Karpas-422 (cell line): ENCODE results near the gene ATP9A. TPM values are rescaled to one million over a fixed set of nuclear protein-coding genes. Genes with fewer than 3 reads are reported as not detected.

Source experiments
- DNase-seq: peaks from one replicate; pipeline ENCODE4 v3.0.0-alpha.2; 2015
- H2AFZ ChIP-seq: fragments of 200-600 bp; sonication (generic); 2 replicates; pipeline ENCODE4 v1.6.1; 2014; ENCODE audit warnings: antibody characterized with exemption, low read length, mixed read lengths
- H3K27ac ChIP-seq: fragments of 200-600 bp; sonication (generic); 2 replicates; pipeline ENCODE4 v1.5.1; 2014; ENCODE audit warnings: mild to moderate bottlenecking, low read length, moderate library complexity
- H3K27me3 ChIP-seq: fragments of 200-600 bp; sonication (generic); 2 replicates; pipeline ENCODE4 v1.6.1; 2014; ENCODE audit warnings: low read length, mixed read lengths
- H3K36me3 ChIP-seq: fragments of 200-600 bp; sonication (generic); 2 replicates; pipeline ENCODE4 v1.6.1; 2014; ENCODE audit warnings: low read length, mixed read lengths; ENCODE audit not compliant: insufficient read depth
- H3K4me1 ChIP-seq: fragments of 200-600 bp; sonication (generic); 2 replicates; pipeline ENCODE4 v1.6.1; 2014; ENCODE audit warnings: mild to moderate bottlenecking, low read length, mixed read lengths
- H3K4me2 ChIP-seq: fragments of 200-600 bp; sonication (generic); 2 replicates; pipeline ENCODE4 v1.6.1; 2014; ENCODE audit warnings: low read length, low read depth, mild to moderate bottlenecking; ENCODE audit not compliant: poor library complexity, severe bottlenecking
- H3K4me3 ChIP-seq: fragments of 200-600 bp; sonication (generic); 2 replicates; pipeline ENCODE4 v1.5.1; 2014; ENCODE audit warnings: mild to moderate bottlenecking, antibody characterized with exemption, low read length, mixed read lengths
- H3K79me2 ChIP-seq: fragments of 200-600 bp; sonication (generic); 2 replicates; pipeline ENCODE4 v1.6.1; 2014; ENCODE audit warnings: mild to moderate bottlenecking, low read length, mixed read lengths
- H3K9ac ChIP-seq: fragments of 200-600 bp; sonication (generic); 2 replicates; pipeline ENCODE4 v1.6.0; 2014; ENCODE audit warnings: low read length
- H3K9me2 ChIP-seq: fragments of 200-600 bp; sonication (generic), shearing (Covaris generic); replicated peaks from 2 replicates; pipeline ENCODE4 v1.6.0; 2014; ENCODE audit warnings: mild to moderate bottlenecking, low read length, moderate library complexity; ENCODE audit not compliant: insufficient read depth
- H3K9me3 ChIP-seq: fragments of 300-700, 200-600 bp; sonication (generic); 2 replicates; pipeline ENCODE4 v1.6.1; 2014; ENCODE audit warnings: low read length, mixed read lengths
- H4K20me1 ChIP-seq: fragments of 200-600 bp; sonication (generic); 2 replicates; pipeline ENCODE4 v1.6.1; 2014; ENCODE audit warnings: mild to moderate bottlenecking, antibody characterized with exemption, low read length, low read depth; ENCODE audit not compliant: insufficient read depth
- total RNA-seq: library from RNA; depleted of rRNA; stranded (reverse); fragments of >200 nt; shearing (Covaris generic); gene quantifications from 2 replicates; pipeline ENCODE4 v1.2.3, GENCODE V29; 2014; ENCODE audit warnings: low replicate concordance

The ATP9A gene
- total RNA-seq, 1 experiment from 2014 or later, result 0.19 TPM

DNA sequence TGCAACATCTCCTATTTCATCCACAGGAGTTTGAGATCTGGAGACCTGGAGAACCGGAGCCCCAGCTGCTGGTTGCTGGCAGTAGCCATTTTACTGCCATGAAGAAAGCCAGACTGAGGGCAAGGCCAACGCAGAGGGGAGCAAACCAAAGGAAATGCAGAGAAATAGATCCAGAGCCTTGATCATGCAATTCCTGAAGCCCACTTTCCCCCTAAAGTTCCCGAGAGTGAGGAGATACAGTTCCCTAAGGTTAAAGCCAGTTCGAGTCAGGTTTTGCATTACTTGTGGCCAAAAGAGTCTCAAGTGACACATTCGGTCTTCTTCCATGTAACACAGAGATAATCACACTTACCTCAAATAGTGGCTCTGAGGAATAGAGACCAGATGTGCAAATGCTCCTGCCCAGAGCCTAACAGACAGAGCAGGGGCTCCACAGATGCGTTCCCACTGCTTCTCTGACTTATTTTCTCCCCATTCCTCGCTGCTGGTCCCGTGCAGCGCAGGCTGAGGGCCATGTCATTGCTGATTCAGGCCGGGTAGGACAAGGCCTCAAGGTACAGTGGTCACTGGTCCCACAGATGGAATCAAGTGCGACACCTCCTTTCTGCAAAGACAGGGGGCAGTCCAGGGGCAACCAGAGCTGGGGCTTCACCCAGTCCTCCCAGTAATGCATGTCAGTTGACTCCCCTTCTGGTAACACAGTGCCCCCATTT, 190.6 kb downstream of the ATP9A start:
- H3K4me2 ChIP-seq, result no peak overlapping the region
- H3K9ac ChIP-seq, result no peak overlapping the region
- H4K20me1 ChIP-seq, result no peaks in the 10 kb centered on the region
- H3K4me3 ChIP-seq, result no peak overlapping the region
- H3K9me3 ChIP-seq, result no peaks in the 10 kb centered on the region
- H2AFZ ChIP-seq, result no peak overlapping the region
- no peak for DNase-seq
- no peaks in the 10 kb centered on the region for H3K27me3 ChIP-seq
- H3K79me2 ChIP-seq, result no peaks in the 10 kb centered on the region
- peaks cover 13% of the 10 kb centered on the region for H3K4me1 ChIP-seq
- no peaks in the 10 kb centered on the region for H3K36me3 ChIP-seq
- H3K9me2 ChIP-seq, result no peaks in the 10 kb centered on the region
- H3K27ac ChIP-seq, result no peak overlapping the region

- H4K20me1 ChIP-seq, result no peaks in the 10 kb centered on the region
- no peak overlapping the region for H3K27ac ChIP-seq
- no peaks in the 10 kb centered on the region for H3K9me3 ChIP-seq
- no peaks in the 10 kb centered on the region for H3K36me3 ChIP-seq
- no peak overlapping the region for H3K4me3 ChIP-seq
- no peak overlapping the region for H3K4me2 ChIP-seq
- peaks cover under 1% of the 10 kb centered on the region for H3K4me1 ChIP-seq
- H3K9me2 ChIP-seq, result no peaks in the 10 kb centered on the region
- no peak overlapping the region for H3K9ac ChIP-seq
- H2AFZ ChIP-seq, result no peak overlapping the region
- no peaks in the 10 kb centered on the region for H3K79me2 ChIP-seq
- DNase-seq, result no peak
- H3K27me3 ChIP-seq, result no peaks in the 10 kb centered on the region
Observed at GRCh38 chr20:51575486-51575885, 192.7 kb downstream of the ATP9A start.

- Histone ChIP-seq H3K79me2 (no peaks in the 10 kb centered on the region), H3K27me3 (no peaks in the 10 kb centered on the region), H3K4me3 (no peak overlapping the region), H3K9ac (no peak overlapping the region), H3K27ac (no peak overlapping the region), H3K4me1 (no peaks in the 10 kb centered on the region), H3K9me2 (no peaks in the 10 kb centered on the region), H2AFZ (no peak overlapping the region), H3K36me3 (no peaks in the 10 kb centered on the region), H4K20me1 (no peaks in the 10 kb centered on the region), H3K9me3 (no peaks in the 10 kb centered on the region), H3K4me2 (no peak overlapping the region)
- DNase-seq, result no peak
Observed at GRCh38 chr20:51574248-51575033, 193.7 kb downstream of the ATP9A start.

- Histone ChIP-seq H3K4me1 (no peaks in the 10 kb centered on the region), H3K27ac (no peak overlapping the region), H3K36me3 (no peaks in the 10 kb centered on the region), H3K4me3 (no peak overlapping the region), H3K4me2 (no peak overlapping the region), H3K9ac (no peak overlapping the region), H4K20me1 (no peaks in the 10 kb centered on the region), H3K9me3 (no peaks in the 10 kb centered on the region), H3K9me2 (no peaks in the 10 kb centered on the region), H3K79me2 (no peaks in the 10 kb centered on the region), H2AFZ (no peak overlapping the region), H3K27me3 (no peaks in the 10 kb centered on the region)
- no peak for DNase-seq
Observed at GRCh38 chr20:51573576-51574243, 194.5 kb downstream of the ATP9A start.

DNA sequence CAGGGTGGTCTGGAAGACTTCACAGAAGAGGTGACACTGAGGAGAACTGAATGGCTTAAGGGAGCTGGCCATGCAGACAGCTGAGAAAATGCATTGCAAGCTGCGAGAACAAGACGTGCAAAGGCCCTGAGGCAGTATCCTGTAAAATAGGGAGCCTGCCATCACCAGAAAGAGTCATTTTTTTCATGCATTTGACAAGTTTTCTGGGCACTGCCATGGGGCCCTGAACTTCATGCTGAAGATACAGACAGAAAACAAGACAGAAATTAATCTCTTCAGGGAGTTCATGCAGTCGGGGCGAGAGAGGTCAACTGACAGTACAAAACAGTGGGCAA, 196.8 kb downstream of the ATP9A start:
- Histone ChIP-seq H2AFZ (no peak overlapping the region), H3K9ac (no peak overlapping the region), H3K9me3 (no peaks in the 10 kb centered on the region), H3K27ac (no peak overlapping the region), H4K20me1 (no peaks in the 10 kb centered on the region), H3K4me3 (no peak overlapping the region), H3K36me3 (no peaks in the 10 kb centered on the region), H3K79me2 (no peaks in the 10 kb centered on the region), H3K27me3 (no peaks in the 10 kb centered on the region), H3K4me2 (no peak overlapping the region), H3K9me2 (no peaks in the 10 kb centered on the region), H3K4me1 (no peaks in the 10 kb centered on the region)
- no peak for DNase-seq

DNA sequence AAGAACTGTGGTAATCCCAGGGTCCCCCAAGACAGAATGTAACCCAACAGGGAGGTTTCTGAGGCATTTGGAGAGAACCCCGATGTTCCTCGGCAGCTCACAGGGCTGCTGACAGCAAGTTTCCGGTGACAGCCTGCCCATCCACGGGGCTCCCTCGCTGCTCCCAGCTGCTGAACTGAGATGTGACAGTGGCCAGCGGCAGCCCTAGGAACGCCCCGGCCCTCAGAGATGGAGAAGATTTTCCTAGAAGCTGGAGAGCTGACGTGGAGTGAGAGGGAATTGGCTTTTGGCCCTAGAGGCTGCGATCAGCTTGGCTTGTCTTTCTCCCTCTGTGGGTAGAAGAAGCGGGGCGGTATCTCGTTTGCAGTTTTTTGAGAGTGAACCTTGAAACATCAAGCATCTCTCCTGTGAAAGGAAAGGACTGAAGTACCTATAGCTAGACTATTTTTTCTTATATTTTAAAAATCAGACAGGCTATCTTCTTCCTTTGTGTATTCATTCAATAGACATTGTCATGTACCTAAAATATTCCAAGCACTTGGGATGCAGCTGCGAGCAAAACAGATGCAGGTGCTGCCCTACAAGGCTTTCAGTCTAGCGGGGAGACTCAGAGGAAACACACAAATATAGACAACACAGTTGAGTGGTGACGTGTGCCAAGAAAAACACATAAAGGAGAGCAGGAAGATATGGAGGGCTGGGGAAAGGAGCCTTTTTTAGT, 197.3 kb downstream of the ATP9A start:
- Histone ChIP-seq H3K4me2 (no peak overlapping the region), H3K9ac (no peak overlapping the region), H3K27ac (no peak overlapping the region), H4K20me1 (no peaks in the 10 kb centered on the region), H2AFZ (no peak overlapping the region), H3K27me3 (no peaks in the 10 kb centered on the region), H3K9me3 (no peaks in the 10 kb centered on the region), H3K4me3 (no peak overlapping the region), H3K4me1 (peaks cover 3% of the 10 kb centered on the region), H3K36me3 (no peaks in the 10 kb centered on the region), H3K9me2 (no peaks in the 10 kb centered on the region), H3K79me2 (no peaks in the 10 kb centered on the region)
- no peak for DNase-seq

DNA sequence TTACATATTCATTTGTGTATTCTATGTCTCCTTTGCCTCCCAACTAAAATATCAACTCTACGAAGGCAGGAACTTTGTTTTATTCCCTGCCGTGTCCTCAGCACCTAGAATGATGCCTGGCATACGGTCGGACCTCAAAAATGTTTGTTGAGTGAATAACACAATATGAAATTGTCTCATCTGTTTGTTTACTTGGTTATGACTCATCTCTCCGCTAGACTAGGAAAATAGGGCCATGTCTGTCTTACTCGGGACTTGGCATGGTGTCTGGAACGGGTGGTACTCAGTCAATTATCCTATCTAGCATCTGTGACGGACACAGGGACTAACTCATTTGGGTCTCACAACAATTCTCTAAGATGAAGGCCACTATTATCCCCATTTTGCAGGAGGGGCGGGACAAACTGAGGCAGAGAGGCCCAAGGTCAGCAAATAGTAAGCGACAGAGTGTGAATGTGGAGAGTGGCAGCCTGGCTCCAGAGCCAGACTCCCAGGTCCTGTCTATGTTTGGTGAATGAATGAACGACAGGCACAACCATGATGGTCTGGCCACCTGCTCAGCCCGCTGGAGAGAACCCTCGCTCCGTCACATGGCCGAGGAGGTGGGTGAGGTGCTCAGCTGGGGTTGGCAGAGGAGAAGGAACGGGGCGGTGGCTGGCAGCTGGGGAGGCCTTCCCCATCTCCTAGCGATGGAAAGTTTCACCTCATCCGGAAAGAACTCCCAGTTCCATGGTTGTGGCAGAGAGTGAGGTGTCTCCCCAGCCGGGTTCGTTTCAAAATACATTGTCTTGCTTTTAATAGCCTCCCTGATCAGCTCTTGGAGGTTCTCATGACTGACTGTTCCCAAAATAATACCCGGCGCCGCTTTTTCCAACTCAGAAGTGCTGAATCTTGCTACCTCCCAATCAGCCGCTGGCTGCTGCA, 198.1 kb downstream of the ATP9A start:
- no peaks in the 10 kb centered on the region for H3K9me2 ChIP-seq
- DNase-seq, result no peak
- no peaks in the 10 kb centered on the region for H3K9me3 ChIP-seq
- no peaks in the 10 kb centered on the region for H3K27me3 ChIP-seq
- no peak overlapping the region for H2AFZ ChIP-seq
- no peak overlapping the region for H3K9ac ChIP-seq
- H4K20me1 ChIP-seq, result no peaks in the 10 kb centered on the region
- peaks cover 10% of the 10 kb centered on the region for H3K4me1 ChIP-seq
- H3K4me3 ChIP-seq, result no peak overlapping the region
- no peak overlapping the region for H3K27ac ChIP-seq
- H3K4me2 ChIP-seq, result no peak overlapping the region
- H3K36me3 ChIP-seq, result no peaks in the 10 kb centered on the region
- no peaks in the 10 kb centered on the region for H3K79me2 ChIP-seq
